ENCODE data around the gene PPP2R2C.

PPP2R2C gene

DNA sequence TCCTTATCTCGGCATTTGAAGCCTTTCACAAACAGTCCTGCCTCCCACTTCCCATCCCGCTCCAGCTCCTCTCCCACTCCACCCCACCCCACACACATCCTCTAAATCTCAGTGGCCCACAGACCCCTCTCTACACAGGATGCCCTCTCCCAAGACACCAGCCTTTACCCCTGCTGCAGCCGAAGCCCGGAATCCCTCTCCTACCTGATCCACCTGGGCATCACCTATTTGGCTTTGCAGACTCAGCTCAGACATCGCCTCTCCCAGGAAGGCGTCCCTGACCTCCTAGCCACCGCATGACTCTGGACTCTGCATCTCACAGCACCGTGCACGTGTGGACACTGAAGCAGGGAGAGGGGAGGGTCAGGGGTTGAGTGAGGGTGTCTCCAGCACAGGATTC, 11.5 kb downstream of the PPP2R2C start:
- WGBS, result 81% methylated on average over 9 of the region's 9 CpGs
- Histone ChIP-seq H3K36me3 (ENCODE audit: control insufficient read depth in 1 of 2, insufficient read depth in 2 of 2, low read depth in 1 of 2, low read length in 2 of 2) (no peaks in the 10 kb centered on the region), H2BK120ac (ENCODE audit: low read depth, low read length) (no peak overlapping the region), H4K8ac (ENCODE audit: low read length) (no peak overlapping the region), H2BK15ac (ENCODE audit: low read depth, poor library complexity, severe bottlenecking) (no peak overlapping the region), H2BK5ac (ENCODE audit: low read depth, low read length, poor library complexity, severe bottlenecking) (no peak overlapping the region), H3K4me2 (ENCODE audit: low read length, poor library complexity, severe bottlenecking) (no peak overlapping the region), H2BK12ac (ENCODE audit: low read length in 2 of 2) (no peak overlapping the region), H3K79me1 (replicated peaks; ENCODE audit: low read length, poor library complexity, severe bottlenecking) (no peaks in the 10 kb centered on the region), H3K4me3 (ENCODE audit: insufficient read depth in 1 of 2, low read depth in 1 of 2, low read length in 2 of 2) (no peak overlapping the region), H4K91ac (ENCODE audit: low read length) (no peak overlapping the region), H3K4me1 (ENCODE audit: control insufficient read depth, insufficient read depth, low read depth, low read length) (peaks cover 1% of the 10 kb centered on the region), H3K14ac (ENCODE audit: low read length in 2 of 2) (no peak overlapping the region), H2AFZ (ENCODE audit: low read depth, low read length) (no peak overlapping the region), H3K9me3 (ENCODE audit: control insufficient read depth, low read length) (peaks cover 5% of the 10 kb centered on the region), H3K27ac (ENCODE audit: low read length, poor library complexity, severe bottlenecking) (no peak overlapping the region), H3K23ac (ENCODE audit: low read length in 2 of 2) (no peak overlapping the region), H3K9ac (ENCODE audit: low read length) (no peak overlapping the region), H3K4ac (ENCODE audit: low read depth in 1 of 2, low read length in 2 of 2) (no peak overlapping the region), H3K18ac (ENCODE audit: low read depth in 1 of 2, low read length in 2 of 2) (no peak overlapping the region), H2AK5ac (ENCODE audit: low read length, severe bottlenecking) (no peak overlapping the region), H3K27me3 (ENCODE audit: control insufficient read depth in 1 of 2, insufficient read depth in 1 of 2, low read length in 2 of 2) (peaks cover 0 to 41% of the 10 kb centered on the region in 2 experiments)
- no peak for DNase-seq

GRCh38 chr4:6458528-6458927, 13.9 kb downstream of the PPP2R2C start:
- peaks cover 0 to 44% of the 10 kb centered on the region in 2 experiments for H3K27me3 ChIP-seq (ENCODE audit: control insufficient read depth in 1 of 2, insufficient read depth in 1 of 2, low read length in 2 of 2)
- no peak overlapping the region for H3K4me2 ChIP-seq (ENCODE audit: low read length, poor library complexity, severe bottlenecking)
- H2AK5ac ChIP-seq (ENCODE audit: low read length, severe bottlenecking), result no peak overlapping the region
- no peak for DNase-seq
- no peak overlapping the region for H2BK120ac ChIP-seq (ENCODE audit: low read depth, low read length)
- H3K36me3 ChIP-seq (ENCODE audit: control insufficient read depth in 1 of 2, insufficient read depth in 2 of 2, low read depth in 1 of 2, low read length in 2 of 2), result no peaks in the 10 kb centered on the region
- no peak overlapping the region for H3K18ac ChIP-seq (ENCODE audit: low read depth in 1 of 2, low read length in 2 of 2)
- no peak overlapping the region for H2BK12ac ChIP-seq (ENCODE audit: low read length in 2 of 2)
- H2BK5ac ChIP-seq (ENCODE audit: low read depth, low read length, poor library complexity, severe bottlenecking), result no peak overlapping the region
- H3K9me3 ChIP-seq (ENCODE audit: control insufficient read depth, low read length), result peaks cover 5% of the 10 kb centered on the region
- WGBS, result 69% methylated on average over 2 of the region's 2 CpGs
- peaks cover 3% of the 10 kb centered on the region for H3K4me1 ChIP-seq (ENCODE audit: control insufficient read depth, insufficient read depth, low read depth, low read length)
- H2AFZ ChIP-seq (ENCODE audit: low read depth, low read length), result no peak overlapping the region
- H3K79me1 ChIP-seq (replicated peaks; ENCODE audit: low read length, poor library complexity, severe bottlenecking), result no peaks in the 10 kb centered on the region
- no peak overlapping the region for H4K91ac ChIP-seq (ENCODE audit: low read length)
- H3K14ac ChIP-seq (ENCODE audit: low read length in 2 of 2), result no peak overlapping the region
- H3K27ac ChIP-seq (ENCODE audit: low read length, poor library complexity, severe bottlenecking), result no peak overlapping the region
- H3K4ac ChIP-seq (ENCODE audit: low read depth in 1 of 2, low read length in 2 of 2), result no peak overlapping the region
- no peak overlapping the region for H2BK15ac ChIP-seq (ENCODE audit: low read depth, poor library complexity, severe bottlenecking)
- H3K9ac ChIP-seq (ENCODE audit: low read length), result no peak overlapping the region
- H3K23ac ChIP-seq (ENCODE audit: low read length in 2 of 2), result no peak overlapping the region
- H4K8ac ChIP-seq (ENCODE audit: low read length), result no peak overlapping the region
- no peak overlapping the region for H3K4me3 ChIP-seq (ENCODE audit: insufficient read depth in 1 of 2, low read depth in 1 of 2, low read length in 2 of 2)

- H3K36me3 ChIP-seq (ENCODE audit: control insufficient read depth in 1 of 2, insufficient read depth in 2 of 2, low read depth in 1 of 2, low read length in 2 of 2), result no peaks in the 10 kb centered on the region
- H2AFZ ChIP-seq (ENCODE audit: low read depth, low read length), result no peak overlapping the region
- peaks cover 2% of the 10 kb centered on the region for H3K4me1 ChIP-seq (ENCODE audit: control insufficient read depth, insufficient read depth, low read depth, low read length)
- H3K4ac ChIP-seq (ENCODE audit: low read depth in 1 of 2, low read length in 2 of 2), result no peak overlapping the region
- no peak overlapping the region for H3K27ac ChIP-seq (ENCODE audit: low read length, poor library complexity, severe bottlenecking)
- H4K8ac ChIP-seq (ENCODE audit: low read length), result no peak overlapping the region
- whole genome bisulfite sequencing, result 89% methylated on average over 11 of the region's 11 CpGs
- H3K14ac ChIP-seq (ENCODE audit: low read length in 2 of 2), result no peak overlapping the region
- no peak overlapping the region for H2AK5ac ChIP-seq (ENCODE audit: low read length, severe bottlenecking)
- no peak overlapping the region for H4K91ac ChIP-seq (ENCODE audit: low read length)
- no peak overlapping the region for H2BK15ac ChIP-seq (ENCODE audit: low read depth, poor library complexity, severe bottlenecking)
- no peak overlapping the region for H3K18ac ChIP-seq (ENCODE audit: low read depth in 1 of 2, low read length in 2 of 2)
- peaks cover 5% of the 10 kb centered on the region for H3K9me3 ChIP-seq (ENCODE audit: control insufficient read depth, low read length)
- no peak overlapping the region for H3K23ac ChIP-seq (ENCODE audit: low read length in 2 of 2)
- DNase-seq, result no peak
- no peaks in the 10 kb centered on the region for H3K79me1 ChIP-seq (replicated peaks; ENCODE audit: low read length, poor library complexity, severe bottlenecking)
- no peak overlapping the region for H2BK120ac ChIP-seq (ENCODE audit: low read depth, low read length)
- no peak overlapping the region for H3K4me2 ChIP-seq (ENCODE audit: low read length, poor library complexity, severe bottlenecking)
- no peak overlapping the region for H2BK12ac ChIP-seq (ENCODE audit: low read length in 2 of 2)
- no peak overlapping the region for H2BK5ac ChIP-seq (ENCODE audit: low read depth, low read length, poor library complexity, severe bottlenecking)
- peaks cover 0 to 53% of the 10 kb centered on the region in 2 experiments for H3K27me3 ChIP-seq (ENCODE audit: control insufficient read depth in 1 of 2, insufficient read depth in 1 of 2, low read length in 2 of 2)
- no peak overlapping the region for H3K9ac ChIP-seq (ENCODE audit: low read length)
- H3K4me3 ChIP-seq (ENCODE audit: insufficient read depth in 1 of 2, low read depth in 1 of 2, low read length in 2 of 2), result no peak overlapping the region
Measured at GRCh38 chr4:6456450-6456849, 16.0 kb downstream of the PPP2R2C start.

GRCh38 chr4:6454112-6454910, 18.1 kb downstream of the PPP2R2C start:
- Histone ChIP-seq H3K4me1 (ENCODE audit: control insufficient read depth, insufficient read depth, low read depth, low read length) (peaks cover 2% of the 10 kb centered on the region), H2AK5ac (ENCODE audit: low read length, severe bottlenecking) (no peak overlapping the region), H3K4ac (ENCODE audit: low read depth in 1 of 2, low read length in 2 of 2) (no peak overlapping the region), H3K79me1 (replicated peaks; ENCODE audit: low read length, poor library complexity, severe bottlenecking) (no peaks in the 10 kb centered on the region), H2BK12ac (ENCODE audit: low read length in 2 of 2) (no peak overlapping the region), H3K9me3 (ENCODE audit: control insufficient read depth, low read length) (peaks cover 5% of the 10 kb centered on the region), H4K91ac (ENCODE audit: low read length) (no peak overlapping the region), H3K18ac (ENCODE audit: low read depth in 1 of 2, low read length in 2 of 2) (no peak overlapping the region), H3K27me3 (ENCODE audit: control insufficient read depth in 1 of 2, insufficient read depth in 1 of 2, low read length in 2 of 2) (peaks cover 0 to 59% of the 10 kb centered on the region in 2 experiments), H2BK15ac (ENCODE audit: low read depth, poor library complexity, severe bottlenecking) (no peak overlapping the region), H3K9ac (ENCODE audit: low read length) (no peak overlapping the region), H3K23ac (ENCODE audit: low read length in 2 of 2) (no peak overlapping the region), H2BK5ac (ENCODE audit: low read depth, low read length, poor library complexity, severe bottlenecking) (no peak overlapping the region), H2BK120ac (ENCODE audit: low read depth, low read length) (no peak overlapping the region), H4K8ac (ENCODE audit: low read length) (no peak overlapping the region), H2AFZ (ENCODE audit: low read depth, low read length) (no peak overlapping the region), H3K36me3 (ENCODE audit: control insufficient read depth in 1 of 2, insufficient read depth in 2 of 2, low read depth in 1 of 2, low read length in 2 of 2) (no peaks in the 10 kb centered on the region), H3K4me3 (ENCODE audit: insufficient read depth in 1 of 2, low read depth in 1 of 2, low read length in 2 of 2) (no peak overlapping the region), H3K27ac (ENCODE audit: low read length, poor library complexity, severe bottlenecking) (no peak overlapping the region), H3K4me2 (ENCODE audit: low read length, poor library complexity, severe bottlenecking) (no peak overlapping the region), H3K14ac (ENCODE audit: low read length in 2 of 2) (no peak overlapping the region)
- DNase-seq, result no peak
- WGBS, result 59% methylated on average over 12 of the region's 13 CpGs
